Mucosa of descending colon (tissue), 3 donors: ENCODE data around the gene KRT84. TPM values are rescaled to one million over a fixed set of nuclear protein-coding genes. Genes with fewer than 3 reads are reported as not detected.

ENCODE experiments used
- ATAC-seq: fragments of 200-7000 bp; cut with Tn5 transposase; one replicate; pipeline ENCODE4 v1.9.1; 2020; ENCODE audit warnings: mild to moderate bottlenecking, moderate library complexity
- DNase-seq, 3 donors: peaks; one replicate each; pipeline ENCODE4 v3.0.0-alpha.2; 2020
- H3K36me3 ChIP-seq: fragments of 200-600 bp; one replicate; pipeline ENCODE4 v1.8.0; 2021; ENCODE audit warnings: low read depth, mild to moderate bottlenecking
- H3K4me1 ChIP-seq: fragments of 200-600 bp; one replicate; pipeline ENCODE4 v1.8.0; 2021; ENCODE audit warnings: low read depth, mild to moderate bottlenecking
- H3K4me3 ChIP-seq: fragments of 200-600 bp; one replicate; pipeline ENCODE4 v1.8.0; 2021; ENCODE audit warnings: mild to moderate bottlenecking
- H3K9me3 ChIP-seq: fragments of 200-600 bp; one replicate; pipeline ENCODE4 v1.8.0; 2021; ENCODE audit warnings: mild to moderate bottlenecking
- intact Hi-C, 2 donors: fragments of 100-400 bp; cut with DNase I in 1 of 2; cut with micrococcal nuclease in 1 of 2; formaldehyde crosslinking; loops; one replicate each; pipeline versions ENCODE4 v1.11.0 to v1.11.1; 2022; cut with DNase I, micrococcal nuclease
- long read RNA-seq, 2 donors: library from polyadenylated mRNA; unstranded; transcript quantifications; one replicate each; pipeline ENCODE4 v2.0.0, GENCODE V29; 2019 to 2021
- total RNA-seq, 3 donors: library from RNA; stranded (reverse); fragmentation: NEBNext Ultra II Directional in 2 of 3; extraction: Animal tissue kit (Norgen Biotek cat#: 25700) in 2 of 3; gene quantifications; one replicate each; pipeline versions ENCODE4 v1.2.1 to v1.2.4, GENCODE V29; 2021 to 2023
- TF ChIP-seq, protein P1 (sequence below): fragments of 200-600 bp; IDR thresholded peaks from one replicate; pipeline ENCODE4 v1.8.0; 2022; ENCODE audit warnings: antibody characterized with exemption, mild to moderate bottlenecking
- donor health status: DM: no; HTN: no; CAD: no; lungs with moderate emphysema.
- donor health status: DM: no; HTN: no; CAD: no.
- donor health status: DM: no; HTN: yes; CAD: no.

Gene KRT84, protein sequence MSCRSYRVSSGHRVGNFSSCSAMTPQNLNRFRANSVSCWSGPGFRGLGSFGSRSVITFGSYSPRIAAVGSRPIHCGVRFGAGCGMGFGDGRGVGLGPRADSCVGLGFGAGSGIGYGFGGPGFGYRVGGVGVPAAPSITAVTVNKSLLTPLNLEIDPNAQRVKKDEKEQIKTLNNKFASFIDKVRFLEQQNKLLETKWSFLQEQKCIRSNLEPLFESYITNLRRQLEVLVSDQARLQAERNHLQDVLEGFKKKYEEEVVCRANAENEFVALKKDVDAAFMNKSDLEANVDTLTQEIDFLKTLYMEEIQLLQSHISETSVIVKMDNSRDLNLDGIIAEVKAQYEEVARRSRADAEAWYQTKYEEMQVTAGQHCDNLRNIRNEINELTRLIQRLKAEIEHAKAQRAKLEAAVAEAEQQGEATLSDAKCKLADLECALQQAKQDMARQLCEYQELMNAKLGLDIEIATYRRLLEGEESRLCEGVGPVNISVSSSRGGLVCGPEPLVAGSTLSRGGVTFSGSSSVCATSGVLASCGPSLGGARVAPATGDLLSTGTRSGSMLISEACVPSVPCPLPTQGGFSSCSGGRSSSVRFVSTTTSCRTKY
- total RNA-seq: not detected
- long read RNA-seq, donor 1: 0 reads
- long read RNA-seq, donor 2: 0 reads

DNA sequence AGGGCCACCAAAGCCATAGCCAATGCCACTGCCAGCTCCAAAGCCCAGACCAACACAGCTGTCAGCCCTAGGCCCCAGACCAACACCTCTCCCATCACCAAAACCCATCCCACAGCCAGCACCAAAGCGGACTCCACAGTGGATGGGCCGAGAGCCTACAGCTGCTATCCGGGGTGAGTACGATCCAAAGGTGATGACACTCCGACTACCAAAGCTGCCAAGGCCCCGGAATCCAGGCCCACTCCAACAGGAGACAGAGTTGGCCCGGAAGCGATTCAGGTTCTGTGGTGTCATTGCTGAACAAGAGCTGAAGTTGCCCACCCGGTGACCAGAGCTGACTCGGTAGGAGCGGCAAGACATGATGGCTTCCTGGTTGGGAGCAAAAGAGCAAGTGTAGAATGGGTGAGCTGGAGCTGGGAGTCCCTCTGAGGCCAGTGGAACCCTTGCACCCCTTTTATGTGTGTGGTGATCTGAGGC lies at the start of gene KRT84:
TSS of gene KRT84 (minus strand) at position 427 of the 477 bp plus-strand sequence. CDS start at position 360, 67 bp downstream.
- DNase-seq: no peak
- Histone ChIP-seq H3K9me3 (no peaks in the 10 kb centered on the region), H3K36me3 (no peaks in the 10 kb centered on the region), H3K4me1 (no peaks in the 10 kb centered on the region), H3K4me3 (no peak within 1 kb of the TSS)
- intact Hi-C loops: no loop called here
- TF ChIP-seq, protein P1, sequence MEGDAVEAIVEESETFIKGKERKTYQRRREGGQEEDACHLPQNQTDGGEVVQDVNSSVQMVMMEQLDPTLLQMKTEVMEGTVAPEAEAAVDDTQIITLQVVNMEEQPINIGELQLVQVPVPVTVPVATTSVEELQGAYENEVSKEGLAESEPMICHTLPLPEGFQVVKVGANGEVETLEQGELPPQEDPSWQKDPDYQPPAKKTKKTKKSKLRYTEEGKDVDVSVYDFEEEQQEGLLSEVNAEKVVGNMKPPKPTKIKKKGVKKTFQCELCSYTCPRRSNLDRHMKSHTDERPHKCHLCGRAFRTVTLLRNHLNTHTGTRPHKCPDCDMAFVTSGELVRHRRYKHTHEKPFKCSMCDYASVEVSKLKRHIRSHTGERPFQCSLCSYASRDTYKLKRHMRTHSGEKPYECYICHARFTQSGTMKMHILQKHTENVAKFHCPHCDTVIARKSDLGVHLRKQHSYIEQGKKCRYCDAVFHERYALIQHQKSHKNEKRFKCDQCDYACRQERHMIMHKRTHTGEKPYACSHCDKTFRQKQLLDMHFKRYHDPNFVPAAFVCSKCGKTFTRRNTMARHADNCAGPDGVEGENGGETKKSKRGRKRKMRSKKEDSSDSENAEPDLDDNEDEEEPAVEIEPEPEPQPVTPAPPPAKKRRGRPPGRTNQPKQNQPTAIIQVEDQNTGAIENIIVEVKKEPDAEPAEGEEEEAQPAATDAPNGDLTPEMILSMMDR: no peak
- ATAC-seq: no peak

DNA sequence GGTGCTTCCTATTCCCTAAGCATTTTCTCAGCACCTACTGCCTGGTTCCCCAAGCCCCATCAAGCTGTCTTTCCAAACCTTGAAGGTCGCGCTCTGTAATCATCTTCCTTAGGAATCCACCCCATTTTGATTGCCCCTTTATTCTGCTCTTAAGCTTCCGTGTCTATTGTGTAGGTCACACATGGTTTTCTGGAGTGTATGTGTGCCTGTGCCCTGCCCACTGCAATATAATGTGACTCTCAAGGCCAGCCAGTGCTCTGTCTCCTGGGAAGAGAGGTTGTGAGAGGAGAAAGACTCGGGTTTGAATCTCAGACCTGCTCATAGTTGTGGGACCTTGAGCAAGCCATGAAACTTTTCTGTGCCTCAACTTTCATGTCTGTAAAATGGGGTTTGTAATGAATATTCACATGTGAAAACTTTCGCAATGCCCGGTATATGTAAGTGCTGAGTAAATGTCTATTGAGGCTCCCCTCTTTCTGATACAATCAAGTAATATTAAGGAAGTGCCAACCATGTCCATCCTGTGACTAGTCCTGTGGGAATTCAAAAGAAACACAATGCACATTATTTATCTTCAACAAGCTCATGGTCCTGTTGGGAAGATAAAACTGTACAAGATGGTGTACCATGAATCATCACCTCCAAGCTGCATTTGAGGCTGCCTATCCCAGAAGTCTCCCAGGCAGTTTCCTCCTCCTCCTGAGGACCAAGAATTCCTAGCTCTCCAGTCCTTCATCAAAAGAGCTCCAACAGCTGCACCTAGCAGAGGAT lies 49.5 kb upstream of the KRT84 start:
- H3K36me3 ChIP-seq: no peaks in the 10 kb centered on the region
- H3K4me3 ChIP-seq: no peak overlapping the region
- ATAC-seq (peak; percentile 65), DNase-seq (no peak)
- intact Hi-C loops: no loop called here
- H3K4me1 ChIP-seq: peaks cover 8% of the 10 kb centered on the region
- TF ChIP-seq, protein P1: no peak
- no peaks in the 10 kb centered on the region for H3K9me3 ChIP-seq

DNA sequence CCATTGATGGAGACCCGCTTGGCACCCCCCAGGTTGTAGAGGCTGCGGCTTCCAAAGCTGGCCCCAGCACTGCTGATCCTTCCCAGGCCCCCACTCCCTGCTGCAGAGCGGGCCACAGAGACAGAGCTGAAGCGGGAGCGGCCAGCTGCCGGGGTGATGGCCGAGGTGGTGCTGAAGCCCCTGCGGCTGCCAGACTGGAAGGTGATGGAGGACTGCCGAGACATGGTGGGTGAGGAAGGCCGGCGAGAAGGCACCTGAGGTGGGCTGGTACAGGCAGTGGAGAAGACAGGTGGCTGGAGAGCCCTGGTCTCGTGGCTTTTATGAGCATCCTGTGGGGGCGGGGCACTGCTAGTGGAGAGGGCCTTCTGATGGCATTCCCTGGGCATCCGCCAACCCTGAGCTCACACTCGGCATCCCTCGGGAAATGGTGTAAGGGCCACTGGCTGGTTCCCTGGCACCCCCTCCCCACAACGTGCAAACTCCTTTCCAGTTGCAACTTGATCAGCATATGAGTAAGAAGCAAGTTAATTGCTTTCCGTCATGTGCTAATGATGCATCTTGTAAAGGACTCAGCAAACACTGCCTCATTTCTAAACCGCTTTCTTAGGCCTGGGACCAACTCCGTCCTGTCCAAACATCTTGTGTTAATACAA lies 48.8 kb upstream of the KRT84 start, which contains the start of gene KRT75:
TSS of gene KRT75 (minus strand) at position 291 of the 653 bp plus-strand sequence. CDS start at position 224, 67 bp downstream.
- intact Hi-C loops: no loop called here
- Histone ChIP-seq H3K9me3 (no peaks in the 10 kb centered on the region), H3K4me1 (peaks cover 8% of the 10 kb centered on the region), H3K36me3 (no peaks in the 10 kb centered on the region), H3K4me3 (no peak within 1 kb of the TSS)
- TF ChIP-seq, protein P1: no peak
- DNase-seq: peak in 2 of 3 donors; percentile 31 to 47
- no peak for ATAC-seq

DNA sequence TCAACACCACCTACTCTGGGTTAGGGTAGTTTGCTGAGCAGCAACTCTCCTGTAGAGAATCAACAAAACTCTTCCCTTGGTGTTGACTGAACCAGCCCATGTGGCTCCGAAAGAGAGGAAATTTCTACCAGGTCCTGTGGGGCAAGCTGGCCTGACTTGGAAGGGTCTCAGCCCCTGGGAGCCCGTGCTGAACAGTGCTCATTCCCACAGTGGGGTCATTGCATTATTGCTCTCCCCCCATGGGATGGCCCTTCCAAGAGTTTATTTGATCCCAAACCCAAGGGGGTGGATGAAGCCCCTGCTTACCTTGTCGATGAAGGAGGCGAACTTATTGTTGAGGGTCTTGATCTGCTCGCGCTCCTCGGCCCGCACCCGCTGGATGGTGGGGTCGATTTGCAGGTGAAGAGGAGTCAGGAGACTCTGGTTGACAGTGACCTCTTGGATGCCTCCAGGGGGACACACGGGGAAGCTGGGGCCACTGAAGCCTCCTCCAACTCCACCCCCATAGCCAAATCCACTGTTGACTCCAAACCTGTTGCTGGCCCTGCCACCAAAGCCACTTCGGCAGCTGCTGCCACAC lies 48.1 kb upstream of the KRT84 start:
- Histone ChIP-seq H3K4me1 (peaks cover 8% of the 10 kb centered on the region), H3K4me3 (no peak overlapping the region), H3K9me3 (no peaks in the 10 kb centered on the region), H3K36me3 (no peaks in the 10 kb centered on the region)
- DNase-seq (no peak), ATAC-seq (no peak)
- TF ChIP-seq, protein P1: no peak
- intact Hi-C loops: no loop called here
